ENCODE results near the gene CAPN5.
"Not testable (repeated sequence)": the region's sequence is repeated elsewhere in the genome, so short reads cannot be mapped to it uniquely, and the experiment has no call there.

The CAPN5 gene

DNA sequence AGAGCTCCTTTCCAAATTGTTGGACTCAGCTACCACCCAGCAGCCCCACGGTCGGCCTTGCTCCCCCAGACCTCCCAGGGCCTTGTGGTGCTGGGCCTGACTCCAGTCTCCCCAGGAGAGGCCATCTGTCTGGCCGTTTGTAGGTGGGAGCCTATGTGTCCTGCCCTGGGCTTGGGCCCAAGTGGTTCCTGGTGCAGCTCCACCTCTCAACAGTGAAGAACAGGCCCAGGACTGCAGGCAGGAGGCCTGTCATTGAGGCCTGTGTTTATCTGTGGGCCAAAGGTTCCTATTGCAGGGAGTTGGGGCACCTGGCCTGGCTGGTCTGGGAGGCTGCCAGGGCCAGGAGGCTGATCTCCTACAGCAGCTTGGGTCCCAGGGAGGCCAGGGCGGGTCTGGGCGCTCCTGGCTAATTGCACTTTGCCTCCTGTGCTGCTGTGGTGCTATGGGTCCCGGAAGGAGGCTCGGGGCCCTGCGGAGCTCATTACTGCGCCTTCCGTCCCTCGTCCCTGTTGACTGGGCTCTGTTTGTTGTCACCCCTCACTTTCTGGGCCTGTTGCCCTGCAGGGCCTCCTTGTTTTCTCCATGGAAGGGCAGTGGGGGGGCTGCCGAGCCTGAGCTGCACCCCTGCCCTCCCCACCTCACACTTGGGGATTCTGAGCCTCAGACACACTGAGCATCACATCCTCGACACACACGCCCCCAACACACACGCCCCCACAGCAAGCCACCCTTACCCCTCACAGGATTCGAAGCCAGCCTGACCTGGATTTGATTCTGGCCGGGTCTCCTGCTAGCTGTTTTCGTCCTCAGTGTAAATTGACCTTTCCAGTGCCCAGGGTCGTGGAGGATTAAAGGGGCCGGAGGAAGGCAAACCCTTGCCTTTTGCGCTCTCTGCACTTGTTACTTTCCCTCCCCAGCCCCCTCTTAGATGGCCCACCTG, 29.1 kb downstream of the CAPN5 start:
- DNase-seq (ENCODE audit: low read depth in 1 of 2, low spot score in 1 of 2), result no peak

DNA sequence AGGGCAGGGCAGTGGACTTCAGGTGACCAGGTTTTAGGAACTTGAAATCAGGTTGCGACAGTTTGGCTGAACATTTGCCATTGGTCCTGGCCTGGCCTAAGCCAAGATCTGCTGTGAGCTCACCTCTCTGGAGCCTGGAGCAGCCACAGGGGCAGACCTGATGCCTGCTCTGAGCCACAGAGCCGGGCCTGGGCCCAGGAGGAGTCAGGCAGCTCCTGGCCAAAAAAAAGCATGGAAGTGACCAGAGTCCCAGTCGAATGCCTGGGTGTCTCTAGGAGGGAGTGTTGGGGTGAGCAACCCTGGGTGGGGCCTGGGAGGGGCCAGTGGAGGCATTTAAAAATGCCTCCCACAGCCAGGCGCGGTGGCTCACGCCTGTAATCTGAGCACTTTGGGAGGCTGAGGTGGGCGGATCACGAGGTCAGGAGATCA, 29.8 kb downstream of the CAPN5 start:
- DNase-seq (ENCODE audit: low read depth in 1 of 2, low spot score in 1 of 2), result no peak

DNA sequence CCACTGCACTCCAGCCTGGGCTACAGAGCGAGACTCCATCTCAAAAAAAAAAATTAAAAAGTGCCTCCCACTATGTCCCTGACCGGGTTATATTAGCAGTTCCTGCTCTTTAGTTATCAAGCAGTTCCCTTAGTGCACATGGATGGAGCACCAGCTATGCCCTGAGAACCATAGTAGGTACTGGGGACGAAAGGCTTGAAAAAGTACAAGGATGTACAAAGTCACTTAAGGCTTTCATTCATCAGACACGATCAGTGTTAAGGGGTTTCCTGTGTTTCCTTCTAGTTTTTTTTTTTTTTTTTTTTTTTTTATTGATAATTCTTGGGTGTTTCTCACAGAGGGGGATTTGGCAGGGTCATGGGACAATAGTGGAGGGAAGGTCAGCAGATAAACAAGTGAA, 30.4 kb downstream of the CAPN5 start:
- not testable (repeated sequence) for DNase-seq (ENCODE audit: low read depth in 1 of 2, low spot score in 1 of 2)

DNA sequence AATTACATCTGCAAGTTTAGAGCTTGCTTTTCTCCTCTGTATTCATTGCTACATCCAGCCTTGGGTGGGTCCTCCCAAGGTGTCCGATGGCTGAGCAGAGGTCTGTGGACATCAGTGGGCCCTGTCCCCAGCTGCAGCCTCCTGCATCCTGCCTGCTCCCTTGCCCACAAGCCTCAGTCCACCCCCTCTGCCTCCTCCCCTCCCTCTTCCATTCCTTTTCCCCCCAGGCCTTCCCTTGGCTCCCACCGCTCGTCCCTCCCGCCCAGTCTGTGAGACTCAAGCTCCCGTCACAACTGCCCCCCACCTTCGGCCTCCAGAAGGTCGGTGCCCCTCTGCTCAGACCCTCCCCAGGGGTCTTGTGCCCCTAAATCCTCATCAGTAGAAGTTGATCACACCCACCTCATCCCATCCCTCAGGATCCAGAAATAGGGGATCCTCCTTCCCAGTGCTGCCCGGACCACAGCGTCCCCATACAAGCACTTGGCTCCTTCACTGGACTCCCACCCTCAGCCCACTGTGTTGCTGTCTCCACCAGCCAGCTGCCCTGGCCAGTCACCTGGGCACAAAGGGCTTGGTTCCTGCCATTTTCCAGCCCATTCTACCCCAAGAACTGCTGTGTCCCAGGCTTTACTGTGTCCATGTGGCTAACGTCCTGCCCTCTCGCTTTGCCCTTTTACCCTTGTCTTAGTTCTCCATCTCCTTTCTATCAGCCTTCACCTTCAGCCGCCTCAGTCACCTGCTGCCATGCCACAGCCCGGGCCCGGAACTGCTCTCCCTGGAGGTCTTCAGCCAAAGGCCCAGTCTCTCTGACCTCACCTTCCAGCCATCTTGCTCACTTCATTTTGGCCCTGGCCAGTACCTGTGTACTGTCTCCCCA, 33.6 kb downstream of the CAPN5 start:
- no peak for DNase-seq (ENCODE audit: low read depth in 1 of 2, low spot score in 1 of 2)

DNA sequence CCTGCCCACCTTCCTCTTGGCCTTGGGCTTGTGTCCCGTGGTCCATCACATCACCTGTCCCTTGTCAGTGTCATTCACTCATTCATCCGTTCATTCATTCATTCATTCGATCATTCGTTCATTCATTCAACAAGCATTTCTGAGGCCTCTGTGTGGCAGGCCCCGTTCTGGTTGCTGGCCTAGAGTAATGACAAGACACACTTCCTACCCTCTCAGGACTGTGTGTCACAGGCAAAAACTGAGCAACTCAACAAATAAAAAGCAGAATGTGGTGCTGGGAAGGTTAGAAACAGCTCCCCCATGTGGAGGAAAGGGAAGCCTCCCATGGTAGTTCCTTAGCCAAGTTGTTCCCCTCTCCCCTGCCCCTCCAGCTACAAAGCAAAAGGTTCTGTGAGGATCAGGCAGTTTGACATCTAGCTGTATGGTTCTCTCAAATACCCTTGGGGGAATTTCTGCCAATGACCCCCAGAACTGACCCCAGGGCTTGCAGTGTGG, 34.3 kb downstream of the CAPN5 start:
- DNase-seq (ENCODE audit: low read depth in 1 of 2, low spot score in 1 of 2), result no peak

DNA sequence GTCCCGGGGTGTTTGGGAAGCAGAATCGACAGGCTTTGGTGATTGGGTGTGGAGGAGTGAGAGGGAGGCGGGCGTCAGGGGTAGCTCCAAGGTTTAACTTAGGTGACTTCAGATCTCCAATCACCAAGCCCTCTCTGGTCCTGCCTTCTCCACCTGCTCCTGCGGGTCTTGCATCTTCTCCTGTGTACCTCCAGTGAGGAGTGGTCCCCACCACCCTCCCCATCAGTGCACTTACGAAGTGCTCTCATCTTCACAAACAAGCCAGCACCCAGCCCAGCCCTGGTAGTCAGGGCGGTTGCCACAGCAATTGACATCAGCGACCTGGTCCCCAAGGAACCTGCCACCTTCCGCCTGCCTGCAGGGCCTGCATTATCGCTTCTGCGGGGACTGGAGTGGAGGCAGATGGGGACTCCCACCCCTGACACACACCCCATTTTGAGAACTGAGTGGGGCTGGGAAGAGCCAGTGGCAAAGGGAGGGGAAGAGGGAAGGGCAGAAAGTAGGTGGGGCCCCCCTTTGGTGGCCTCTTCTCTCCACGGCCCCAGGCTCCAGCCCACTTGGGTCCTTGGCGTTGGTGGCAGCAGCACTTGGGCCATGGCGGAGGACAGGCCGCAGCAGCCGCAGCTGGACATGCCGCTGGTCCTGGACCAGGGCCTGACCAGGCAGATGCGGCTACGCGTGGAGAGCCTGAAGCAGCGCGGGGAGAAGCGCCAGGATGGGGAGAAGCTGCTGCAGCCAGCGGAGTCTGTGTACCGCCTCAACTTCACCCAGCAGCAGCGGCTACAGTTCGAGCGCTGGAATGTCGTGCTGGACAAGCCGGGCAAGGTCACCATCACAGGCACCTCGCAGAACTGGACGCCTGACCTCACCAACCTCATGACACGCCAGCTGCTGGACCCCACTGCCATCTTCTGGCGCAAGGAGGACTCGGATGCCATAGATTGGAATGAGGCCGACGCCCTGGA, 35.8 kb downstream of the CAPN5 start, which contains the start of gene OMP:
Gene OMP, plus strand, starts transcription at position 595 of the 965 bp plus-strand sequence. Its CDS starts 0 bp downstream, at position 595.
- no peak for DNase-seq (ENCODE audit: low read depth in 1 of 2, low spot score in 1 of 2)

DNA sequence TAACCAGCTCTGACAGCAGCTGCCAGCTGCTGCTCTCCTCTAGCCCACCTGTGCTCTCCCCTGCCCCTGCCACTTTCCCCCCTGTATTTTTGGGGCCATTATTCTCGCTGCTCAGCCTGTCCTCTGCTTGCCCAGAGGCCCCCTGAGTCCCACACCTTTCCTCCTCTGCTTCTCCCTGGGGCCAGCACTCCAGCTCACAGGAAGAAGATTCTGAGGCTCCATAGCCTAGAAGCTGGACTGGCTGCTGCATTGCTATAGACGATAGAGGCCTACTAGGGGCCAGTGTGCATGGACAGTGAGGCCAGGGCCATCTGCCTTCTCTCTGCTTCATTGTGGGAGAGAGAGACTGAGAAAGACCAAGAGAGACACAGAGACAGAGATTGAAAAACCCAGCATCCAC, 36.5 kb downstream of the CAPN5 start:
- no peak for DNase-seq (ENCODE audit: low read depth in 1 of 2, low spot score in 1 of 2)

DNA sequence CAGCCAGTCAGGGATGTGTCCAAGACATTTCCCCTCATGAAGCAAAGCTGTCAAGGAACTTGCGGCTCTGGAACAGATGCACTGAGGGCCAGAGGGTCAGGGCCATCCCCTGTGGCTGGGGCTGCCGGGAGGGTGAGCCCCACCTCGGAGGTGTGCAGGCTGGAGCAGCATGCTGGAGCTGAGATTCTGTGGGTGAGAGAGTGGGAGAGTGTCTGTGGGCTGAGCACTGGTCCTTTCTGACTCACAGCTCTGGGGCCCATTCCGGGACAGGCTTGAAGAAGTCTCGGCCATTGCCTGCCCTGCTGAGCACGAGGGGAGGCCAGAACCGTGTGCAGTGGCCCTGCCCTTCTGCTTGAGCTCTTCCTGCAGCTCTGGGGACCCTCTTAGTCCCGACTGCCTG, 38.0 kb downstream of the CAPN5 start:
- DNase-seq (ENCODE audit: low read depth in 1 of 2, low spot score in 1 of 2), result no peak

DNA sequence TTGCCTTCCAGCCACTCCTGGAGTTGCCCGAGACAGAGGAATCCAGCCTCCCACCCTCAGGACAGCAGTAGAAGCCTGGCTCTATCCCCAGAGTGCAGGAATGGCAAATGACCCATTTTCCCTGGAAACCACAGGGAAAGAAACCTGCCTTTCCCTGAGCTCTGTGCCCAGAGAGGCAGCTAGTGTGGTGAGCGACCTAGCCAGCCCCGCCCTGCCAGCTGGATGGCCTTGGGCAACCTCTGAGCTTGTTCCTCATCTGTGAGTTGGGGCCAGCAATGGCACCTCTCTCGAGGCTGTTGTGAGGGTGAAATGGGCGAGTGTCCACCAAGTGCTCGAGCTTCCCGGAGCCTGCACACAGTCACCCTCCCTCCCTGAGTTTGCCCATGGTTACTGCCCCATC, 39.5 kb downstream of the CAPN5 start:
- DNase-seq (ENCODE audit: low read depth in 1 of 2, low spot score in 1 of 2), result no peak

DNA sequence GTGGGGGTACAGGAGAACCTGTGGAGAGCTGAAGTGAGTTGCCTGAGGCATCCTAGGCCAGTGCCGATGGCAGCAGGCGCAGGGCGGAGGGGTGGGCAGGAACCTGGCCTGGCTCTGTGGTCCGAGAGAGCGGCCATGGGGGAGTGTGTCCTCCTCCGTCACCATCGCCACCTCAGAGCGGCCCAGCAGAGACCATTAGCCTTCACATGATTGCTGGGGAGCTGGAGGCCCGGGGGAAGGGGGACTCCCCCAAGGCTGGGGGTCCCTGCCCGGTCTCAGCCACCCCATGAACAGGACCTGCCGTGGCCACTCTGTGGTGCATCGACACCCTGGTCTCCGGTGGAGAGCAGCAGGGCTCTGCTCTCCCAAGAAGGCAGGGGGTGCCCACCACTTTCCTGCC, 40.0 kb downstream of the CAPN5 start:
- no peak for DNase-seq (ENCODE audit: low read depth in 1 of 2, low spot score in 1 of 2)

DNA sequence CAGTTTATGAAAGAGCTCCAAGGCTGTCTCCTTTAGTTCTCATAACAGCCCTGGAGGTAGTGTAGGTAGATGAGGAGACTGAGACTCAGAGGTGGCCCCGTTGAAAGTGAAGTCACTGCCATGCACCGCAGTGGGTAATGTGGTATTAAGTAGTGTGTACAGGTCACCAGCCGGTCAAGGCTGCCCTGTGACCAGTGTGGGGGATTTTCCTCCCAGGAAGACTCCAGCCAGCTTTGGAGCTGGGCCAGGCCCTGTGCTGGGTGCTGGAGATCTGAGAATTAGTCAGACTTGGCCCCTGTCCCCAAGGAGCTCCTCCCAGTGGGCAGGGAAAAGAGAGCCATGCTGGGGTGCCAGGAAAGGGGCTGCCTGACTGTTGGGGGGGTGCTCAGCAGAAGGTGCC, 41.2 kb downstream of the CAPN5 start:
- DNase-seq (ENCODE audit: low read depth in 1 of 2, low spot score in 1 of 2), result no peak

DNA sequence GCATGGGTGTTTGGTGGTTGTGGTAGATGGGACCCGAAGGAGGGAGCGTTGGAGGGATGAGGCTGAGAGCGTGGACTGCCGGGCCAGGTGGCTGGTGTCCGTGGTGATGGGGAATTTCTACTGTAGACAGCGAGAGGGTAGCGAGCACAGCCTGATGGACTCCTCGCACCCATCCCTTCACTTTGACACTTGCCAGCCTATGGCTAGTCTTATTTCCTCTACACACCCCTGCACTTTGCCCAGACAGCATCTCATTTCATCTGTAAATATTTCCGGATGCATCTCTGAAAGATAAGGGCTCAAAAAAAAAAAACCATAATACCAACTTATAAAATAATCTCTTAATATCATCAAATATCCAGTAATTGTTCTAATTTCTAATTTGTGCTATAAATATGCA, 41.7 kb downstream of the CAPN5 start:
- DNase-seq (ENCODE audit: low read depth in 1 of 2, low spot score in 1 of 2), result no peak

DNA sequence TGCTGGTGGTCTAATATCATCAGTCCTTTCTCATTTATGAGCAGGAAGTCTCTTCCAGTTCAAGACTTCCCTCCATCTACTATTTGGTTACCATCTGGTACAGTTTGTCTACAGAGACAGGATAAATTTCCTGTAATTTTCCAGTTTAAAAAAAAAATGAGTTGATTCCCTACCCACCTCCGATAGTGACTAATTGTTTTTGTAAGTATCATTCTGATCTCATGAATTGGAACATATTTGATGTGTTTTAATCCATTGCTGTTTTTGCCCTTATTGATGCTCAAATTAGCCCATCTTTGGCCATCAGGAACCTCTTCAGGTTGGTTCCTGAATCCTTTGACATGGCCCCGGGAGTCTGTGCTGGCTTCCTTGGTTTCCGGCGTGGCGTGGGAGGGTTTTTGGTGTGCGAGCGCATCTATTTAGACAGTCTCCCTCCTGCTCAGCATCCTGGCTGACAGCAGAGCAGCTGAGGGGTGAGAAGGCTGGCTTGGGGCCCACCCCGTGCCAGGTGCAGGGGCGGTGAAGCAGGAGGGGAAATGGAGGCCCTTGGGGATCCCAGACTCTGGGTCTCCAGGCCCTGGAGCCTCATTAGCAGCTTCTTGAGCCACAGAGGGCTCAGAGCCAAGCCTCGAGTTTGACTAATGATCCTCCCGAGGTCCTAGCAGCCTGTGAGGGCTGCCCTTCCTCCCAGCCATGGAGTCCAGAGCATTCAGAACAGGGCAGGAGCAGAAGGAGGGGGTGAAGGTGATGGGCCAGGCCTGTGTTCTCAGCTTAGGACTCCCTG, 42.7 kb downstream of the CAPN5 start:
- DNase-seq (ENCODE audit: low read depth in 1 of 2, low spot score in 1 of 2), result no peak

DNA sequence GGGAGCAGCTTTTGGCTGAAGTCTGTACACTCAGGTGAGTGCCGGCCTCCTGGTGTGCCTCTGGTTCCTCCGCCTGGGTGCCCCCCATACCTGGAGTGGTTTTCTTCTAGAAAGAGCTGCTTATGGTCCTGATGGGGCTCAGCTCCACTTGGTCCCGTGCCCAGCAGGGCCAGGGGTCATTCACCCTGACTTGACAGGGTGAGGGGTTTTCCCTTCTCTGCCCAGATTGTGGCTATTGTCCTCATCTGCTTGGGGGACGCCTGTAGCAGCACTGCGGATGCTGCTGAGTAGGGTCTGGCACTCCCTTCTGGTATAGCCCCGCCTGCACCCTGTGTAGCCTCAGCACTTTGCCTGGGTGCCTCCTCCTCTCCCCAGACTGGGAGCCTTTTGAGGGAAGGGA, 44.1 kb downstream of the CAPN5 start:
- no peak for DNase-seq (ENCODE audit: low read depth in 1 of 2, low spot score in 1 of 2)

DNA sequence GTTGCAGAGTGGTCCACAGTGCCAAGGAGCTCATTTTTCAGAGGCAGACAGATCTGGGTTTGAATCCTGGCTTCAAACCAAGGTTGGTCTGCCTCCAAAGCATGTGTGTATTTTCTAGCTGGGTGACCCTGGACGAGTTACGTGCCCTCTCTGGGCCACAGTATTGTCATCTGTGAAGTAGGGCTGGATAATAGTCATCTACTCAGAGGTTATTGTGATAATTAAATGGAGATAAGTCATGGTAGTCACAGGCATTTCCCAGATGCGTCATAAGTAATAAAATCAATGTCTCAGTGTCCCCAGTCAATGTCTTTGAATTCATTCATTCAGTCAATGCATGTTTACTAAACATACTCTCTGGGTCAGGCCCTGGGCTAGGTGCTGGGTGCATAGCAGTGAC, 44.5 kb downstream of the CAPN5 start:
- no peak for DNase-seq (ENCODE audit: low read depth in 1 of 2, low spot score in 1 of 2)

DNA sequence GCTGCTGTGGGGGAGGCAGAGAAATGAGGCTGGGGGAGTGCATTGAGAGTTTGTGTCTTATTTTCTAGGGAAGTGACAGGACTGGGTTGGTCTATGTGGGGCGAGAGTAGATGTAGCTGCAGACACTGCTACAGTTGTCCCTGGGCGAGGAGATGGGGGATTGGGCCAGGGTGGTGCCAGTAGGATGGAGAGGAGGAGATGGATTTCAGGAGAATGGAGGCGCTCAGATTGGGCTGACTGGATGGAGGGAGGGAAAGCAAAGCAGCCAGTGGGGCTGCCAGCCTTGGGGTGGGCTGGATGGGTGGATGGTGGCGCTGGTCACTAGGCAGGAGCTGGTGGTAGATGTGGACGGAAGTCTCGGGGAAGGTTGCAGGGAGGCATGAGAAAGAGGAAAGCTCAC, 45.2 kb downstream of the CAPN5 start:
- DNase-seq (ENCODE audit: low read depth in 1 of 2, low spot score in 1 of 2), result no peak

DNA sequence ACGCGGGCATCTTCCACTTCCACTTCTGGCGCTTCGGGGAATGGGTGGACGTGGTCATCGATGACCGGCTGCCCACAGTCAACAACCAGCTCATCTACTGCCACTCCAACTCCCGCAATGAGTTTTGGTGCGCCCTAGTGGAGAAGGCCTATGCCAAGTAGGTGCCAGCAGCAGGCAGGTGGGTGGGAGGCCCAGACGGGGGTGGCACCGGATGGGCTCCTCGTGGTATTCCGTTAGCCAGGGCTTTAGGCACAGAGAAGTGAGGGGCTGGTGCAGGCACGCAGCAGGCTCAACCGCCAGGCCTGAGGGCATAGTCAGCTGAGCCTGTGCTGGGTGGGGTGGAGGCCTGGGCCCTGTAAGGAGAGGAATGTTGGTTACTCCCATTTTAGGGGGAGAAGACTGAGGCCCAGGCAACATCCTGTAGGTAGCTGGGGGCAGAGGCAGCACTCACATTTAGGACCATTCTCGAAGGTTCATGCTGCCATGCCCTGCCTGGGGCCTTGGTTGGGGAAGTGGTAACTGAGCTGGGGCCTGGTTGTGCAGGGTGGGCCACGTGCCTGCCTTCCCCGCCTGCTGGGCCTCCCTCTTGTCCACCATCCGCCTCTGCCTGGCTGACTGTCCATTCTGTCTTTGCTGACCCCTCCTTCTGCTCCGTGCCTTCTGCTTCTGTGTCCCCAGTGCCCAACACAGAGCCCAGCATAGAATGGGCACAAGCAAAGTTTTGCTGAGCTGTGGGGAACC, 46.0 kb downstream of the CAPN5 start:
- DNase-seq (ENCODE audit: low read depth in 1 of 2, low spot score in 1 of 2), result no peak

DNA sequence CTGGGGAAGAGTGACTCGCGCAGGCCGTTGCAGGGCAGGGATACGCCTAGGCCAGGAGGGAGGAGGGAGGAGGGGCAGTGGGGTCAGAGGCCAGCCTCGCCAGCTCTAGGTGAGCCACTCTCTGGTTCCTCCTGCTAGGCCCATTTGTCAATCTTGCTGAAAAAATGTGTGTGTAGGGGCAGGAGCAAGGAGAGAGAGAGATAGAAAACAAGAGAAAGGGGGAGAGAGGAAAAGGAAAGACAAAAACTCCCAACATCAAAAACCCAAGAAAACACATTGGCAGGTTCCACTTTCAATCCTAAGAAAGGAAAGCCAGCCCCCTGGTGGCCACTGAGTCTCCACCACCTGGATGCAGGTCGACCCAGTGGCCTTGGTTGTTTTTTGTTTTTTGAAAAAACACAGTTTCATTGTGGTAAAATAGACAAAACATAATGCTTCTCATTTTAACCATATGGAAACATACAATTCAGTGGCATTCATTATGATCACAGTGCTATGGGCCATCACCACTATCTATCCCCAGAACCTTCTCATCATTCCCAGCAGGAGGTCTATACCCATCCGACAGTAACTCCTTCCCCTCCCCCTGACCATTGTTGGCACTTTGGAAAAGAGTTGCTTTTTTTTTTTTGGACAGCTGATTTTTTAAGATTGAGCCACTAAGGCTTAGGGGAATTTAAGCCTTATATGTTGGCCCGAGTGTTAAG, 46.8 kb downstream of the CAPN5 start:
- DNase-seq (ENCODE audit: low read depth in 1 of 2, low spot score in 1 of 2), result no peak

DNA sequence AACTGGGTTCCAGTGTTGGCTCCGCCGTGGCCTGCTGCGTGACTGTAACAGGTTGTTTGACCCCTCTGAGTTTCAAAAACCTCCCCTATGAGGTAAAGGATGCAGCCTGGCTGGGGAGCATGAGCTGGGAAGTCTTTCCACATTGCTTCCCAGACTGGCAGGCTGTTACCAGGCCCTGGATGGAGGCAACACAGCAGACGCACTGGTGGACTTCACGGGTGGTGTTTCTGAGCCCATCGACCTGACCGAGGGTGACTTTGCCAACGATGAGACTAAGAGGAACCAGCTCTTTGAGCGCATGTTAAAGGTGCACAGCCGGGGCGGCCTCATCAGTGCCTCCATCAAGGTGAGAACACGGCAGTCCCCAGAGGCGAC, 47.3 kb downstream of the CAPN5 start:
- no peak for DNase-seq (ENCODE audit: low read depth in 1 of 2, low spot score in 1 of 2)
